Embryonic facial prominence (tissue), 1 donor: Measurements from ENCODE around the gene HPS5.

Source experiments
- DNase-seq: peaks from one replicate; pipeline ENCODE4 v3.0.0-alpha.2; 2016; ENCODE audit errors: extremely low spot score

Gene HPS5

DNA sequence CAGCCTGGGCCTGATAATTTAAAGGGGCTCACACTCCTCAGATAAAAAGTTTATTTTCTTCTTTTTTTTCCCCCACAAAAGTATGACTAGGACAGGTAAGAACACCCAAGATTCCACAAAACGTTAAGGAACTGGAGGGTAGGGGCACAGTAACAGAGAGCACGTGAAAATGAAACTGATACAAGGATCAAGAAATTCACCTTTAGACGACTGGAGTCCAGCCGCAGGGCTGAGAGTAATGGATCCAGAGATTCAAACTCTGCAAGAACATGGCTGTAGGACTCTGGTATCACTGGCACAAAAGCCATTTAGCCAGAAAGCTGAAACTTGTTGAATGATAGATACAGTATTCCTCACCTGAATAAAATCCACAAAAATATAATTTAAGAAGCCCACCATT is 4.4 kb downstream of the HPS5 start:
- no peak for DNase-seq

DNA sequence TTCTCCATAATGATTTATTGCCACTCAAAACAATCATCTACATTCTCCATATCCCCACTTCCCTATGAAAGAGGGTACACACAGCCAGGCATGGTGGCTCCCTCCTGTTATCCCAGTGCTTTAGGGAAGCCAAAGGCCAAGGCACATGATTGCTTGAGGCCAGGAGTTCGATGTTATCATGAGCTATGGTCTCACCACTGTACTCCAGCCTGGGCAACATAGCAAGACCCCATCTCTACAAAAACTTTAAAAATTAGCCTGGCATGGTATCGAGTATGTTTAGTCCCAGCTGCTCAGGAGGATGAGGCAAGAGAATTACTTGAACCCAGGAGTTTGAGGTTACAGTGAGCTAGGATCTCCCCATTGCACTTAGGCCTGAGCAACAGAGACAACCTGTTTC is 6.0 kb downstream of the HPS5 start:
- DNase-seq = no peak

DNA sequence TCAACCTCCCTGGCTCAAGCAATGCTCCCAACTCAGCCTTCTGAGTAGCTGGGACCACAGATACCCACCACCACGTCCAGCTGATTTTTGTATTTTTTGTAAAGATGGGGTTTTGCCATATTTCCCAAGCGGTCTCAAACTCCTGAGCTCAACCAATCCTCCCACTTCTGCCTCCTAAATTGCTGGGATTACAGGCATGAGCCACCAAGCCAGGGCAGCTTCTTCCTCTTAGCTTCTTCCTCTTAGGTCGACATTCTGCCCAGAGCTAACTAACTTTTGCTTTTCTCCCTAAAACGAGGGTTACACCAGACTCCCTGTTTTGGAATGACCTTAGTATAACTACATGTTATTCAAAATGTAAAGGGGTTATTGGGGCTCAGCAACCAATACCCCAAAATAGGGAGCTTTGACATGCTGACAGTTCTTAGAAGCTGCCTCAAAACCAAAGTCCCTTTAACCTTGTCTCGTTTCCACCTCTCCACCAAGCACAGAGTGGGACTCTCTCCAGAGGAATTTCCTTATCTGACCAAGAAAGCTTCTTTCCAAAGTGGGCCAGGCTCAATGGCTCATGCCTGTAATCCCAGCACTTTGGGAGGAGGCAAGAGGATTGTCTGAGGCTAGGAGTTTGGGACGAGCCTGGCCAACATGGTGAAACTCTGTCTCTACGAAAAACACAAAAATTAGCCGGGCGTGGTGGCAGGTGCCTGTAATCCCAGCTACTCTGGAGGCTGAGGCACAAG is 7.0 kb downstream of the HPS5 start:
- DNase-seq = no peak

DNA sequence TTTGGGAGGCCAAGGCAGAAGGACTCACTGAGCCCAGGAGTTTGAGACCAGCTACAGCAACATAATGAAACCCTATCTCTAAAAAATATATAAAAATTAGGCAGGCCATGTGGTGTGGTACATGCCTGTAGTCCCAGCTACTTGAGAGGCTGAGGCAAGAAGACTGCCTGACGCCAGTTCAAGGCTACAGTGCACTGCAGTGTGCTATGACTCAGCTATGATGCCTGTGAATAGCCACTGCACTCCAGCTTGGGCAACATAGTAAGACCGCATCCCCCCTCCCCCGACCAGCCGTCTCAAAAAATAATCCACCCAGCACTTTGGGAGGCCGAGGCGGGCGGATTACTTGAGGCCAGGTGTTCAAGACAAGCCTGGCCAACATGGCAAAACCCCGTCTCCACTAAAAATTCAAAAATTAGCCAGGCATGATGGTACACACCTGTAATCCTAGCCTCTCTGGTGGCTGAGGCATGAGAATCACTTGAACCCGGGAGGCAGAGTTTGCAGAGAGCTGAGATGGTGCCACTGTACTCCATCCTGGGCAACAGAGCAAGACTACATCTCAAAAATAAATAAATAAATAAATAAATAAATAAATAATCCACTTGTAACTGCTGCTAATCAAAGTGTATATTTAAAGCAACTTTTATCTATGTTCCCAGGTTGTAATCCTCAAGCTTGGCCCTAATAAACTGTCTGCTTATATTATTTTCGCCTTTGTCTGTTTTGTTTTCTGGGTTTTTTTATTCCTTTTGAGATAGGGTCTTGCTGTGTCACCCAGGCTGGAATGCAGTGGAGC is 7.8 kb downstream of the HPS5 start:
- no peak for DNase-seq

DNA sequence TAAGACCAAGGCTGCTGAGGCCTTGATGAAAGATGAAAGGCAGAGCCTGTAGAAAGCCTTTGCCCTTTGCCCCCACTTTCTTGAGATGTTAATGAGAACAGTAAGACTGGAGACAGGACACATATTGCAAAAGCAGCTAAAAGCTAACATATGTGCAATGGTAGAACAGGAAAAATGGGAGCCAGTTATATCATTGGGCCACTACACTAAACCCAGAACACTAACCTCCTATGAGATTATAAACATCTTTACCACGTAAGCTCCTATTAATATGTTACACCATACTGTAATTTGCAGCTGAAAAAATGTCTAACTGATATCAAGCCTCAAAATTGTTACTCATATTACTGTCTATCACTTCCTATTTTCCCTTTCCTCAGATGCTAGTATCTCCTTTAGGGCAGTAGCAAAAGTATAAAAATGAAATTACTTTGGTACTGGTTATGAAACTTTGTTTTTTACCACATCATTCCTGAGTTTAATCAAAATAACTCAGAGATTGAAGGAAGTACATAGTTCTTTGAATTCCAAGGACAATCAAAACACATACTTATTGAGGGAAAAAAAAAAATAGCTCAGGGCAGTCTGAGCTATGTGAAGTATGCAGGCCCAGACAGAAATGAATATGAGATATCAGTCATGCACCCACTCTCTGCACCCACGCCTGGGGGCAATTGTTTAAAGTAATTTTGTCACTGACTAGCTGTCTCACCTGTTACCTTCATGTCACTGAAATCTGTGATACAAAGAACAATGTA is 9.1 kb downstream of the HPS5 start:
- no peak for DNase-seq

DNA sequence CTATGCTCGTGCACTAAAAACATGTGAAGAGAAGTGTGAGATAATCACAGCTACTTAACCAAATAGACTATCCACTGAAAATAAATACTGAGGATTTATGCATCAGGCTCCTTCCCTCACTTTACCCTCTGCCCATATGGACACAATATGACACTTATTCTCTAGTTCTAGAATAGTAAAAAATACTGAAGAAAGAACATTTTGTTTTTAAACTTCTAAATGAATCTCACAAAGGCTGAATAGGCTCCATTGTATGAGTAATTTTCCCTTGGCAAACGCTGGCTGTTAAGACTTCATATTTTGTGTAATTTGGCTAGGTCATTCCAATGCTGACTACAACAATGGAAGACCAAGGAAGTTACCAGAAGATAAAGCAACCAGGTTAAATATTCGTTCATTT is 9.9 kb downstream of the HPS5 start:
- no peak for DNase-seq

DNA sequence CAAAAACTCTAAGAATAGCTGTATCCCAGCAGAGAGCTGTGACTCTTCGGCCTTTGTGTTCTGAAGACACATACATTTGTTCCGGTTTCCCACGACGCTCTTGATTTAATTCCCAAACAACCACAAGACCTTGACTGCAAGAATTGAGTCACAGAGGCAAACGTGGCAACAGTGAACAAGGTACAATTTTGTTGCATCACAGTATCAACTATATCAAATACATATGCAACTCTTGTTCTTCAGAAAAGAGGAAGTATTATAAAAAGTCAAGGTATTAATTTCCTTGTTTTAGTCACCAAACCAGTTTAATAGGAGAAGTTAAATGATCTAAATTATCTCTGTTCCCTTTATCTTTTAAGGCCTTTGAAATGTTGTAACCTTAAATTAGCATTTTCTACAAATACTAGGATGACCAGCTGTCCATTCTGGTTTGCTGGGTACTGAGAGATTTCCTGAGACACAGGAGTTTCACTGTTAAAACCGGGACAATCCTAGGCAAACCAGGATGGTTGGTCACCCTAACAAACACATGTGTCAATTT is 11.1 kb downstream of the HPS5 start:
- DNase-seq = no peak

DNA sequence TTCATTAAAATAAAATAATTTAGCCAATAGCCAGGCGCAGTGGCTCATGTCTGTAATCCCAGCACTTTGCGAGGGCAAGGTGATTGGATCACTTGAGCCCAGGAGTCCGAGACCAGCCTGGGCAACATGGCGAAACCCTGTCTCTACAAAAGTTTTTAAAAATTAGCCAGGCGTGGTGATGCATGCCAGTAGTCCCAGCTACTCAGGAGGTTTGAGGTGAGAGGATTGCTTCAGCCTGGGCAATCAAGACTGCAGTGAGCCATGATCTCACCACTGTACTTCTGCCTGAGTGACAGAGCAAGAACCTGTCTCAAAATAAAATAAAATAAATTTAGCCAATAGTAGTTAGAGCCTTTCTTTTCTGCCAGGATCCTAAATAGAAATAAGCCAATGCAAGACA is 12.2 kb downstream of the HPS5 start:
- no peak for DNase-seq

DNA sequence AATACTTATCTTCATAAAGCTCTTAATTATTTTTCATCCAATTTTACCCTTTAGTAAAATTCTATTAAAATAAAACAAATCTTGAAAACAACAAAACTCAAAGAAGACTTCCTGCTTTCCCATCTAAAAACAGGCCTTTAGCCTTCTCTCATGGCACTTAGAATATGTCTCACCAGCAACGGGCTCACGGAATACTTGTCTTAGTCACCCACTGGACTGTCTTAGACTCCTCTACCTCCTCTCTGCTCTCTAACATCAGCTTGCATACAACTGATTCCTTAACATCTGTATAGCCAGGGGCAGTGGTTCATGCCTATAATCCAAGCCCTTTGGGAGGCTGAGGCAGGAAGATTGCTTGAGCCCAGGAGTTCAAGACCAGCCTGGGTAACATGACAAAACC is 13.7 kb downstream of the HPS5 start:
- DNase-seq = no peak

DNA sequence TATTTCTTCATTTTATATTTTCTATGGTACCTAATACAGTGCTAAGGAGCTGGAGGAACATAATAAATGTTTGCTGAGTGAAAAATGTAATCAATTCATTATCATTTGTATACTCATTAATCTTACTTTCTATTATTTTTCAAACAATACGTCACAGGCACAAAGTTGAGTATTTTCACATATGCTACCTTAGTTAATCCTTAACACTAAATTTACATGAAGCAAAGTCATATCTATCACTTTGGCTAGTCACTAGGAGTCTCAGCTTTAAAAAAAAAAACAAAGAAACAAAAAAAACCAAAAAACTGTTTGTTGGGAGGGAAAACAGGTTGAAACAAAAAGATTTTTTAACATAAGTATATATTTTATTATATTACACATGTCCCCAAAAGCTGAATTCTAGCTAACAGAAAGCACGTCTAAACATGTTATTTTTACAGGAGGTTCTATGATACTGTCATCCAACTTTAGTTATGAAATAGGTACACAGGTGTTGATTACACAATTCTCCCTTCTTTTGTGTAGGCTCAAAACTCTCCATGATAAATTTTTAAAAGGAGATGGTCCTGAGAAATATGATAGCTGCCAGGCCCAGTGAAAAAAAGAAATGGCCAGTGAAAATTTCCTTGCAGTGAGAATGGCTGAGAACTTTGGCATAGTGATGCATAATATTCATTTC is 14.3 kb downstream of the HPS5 start:
- no peak for DNase-seq

DNA sequence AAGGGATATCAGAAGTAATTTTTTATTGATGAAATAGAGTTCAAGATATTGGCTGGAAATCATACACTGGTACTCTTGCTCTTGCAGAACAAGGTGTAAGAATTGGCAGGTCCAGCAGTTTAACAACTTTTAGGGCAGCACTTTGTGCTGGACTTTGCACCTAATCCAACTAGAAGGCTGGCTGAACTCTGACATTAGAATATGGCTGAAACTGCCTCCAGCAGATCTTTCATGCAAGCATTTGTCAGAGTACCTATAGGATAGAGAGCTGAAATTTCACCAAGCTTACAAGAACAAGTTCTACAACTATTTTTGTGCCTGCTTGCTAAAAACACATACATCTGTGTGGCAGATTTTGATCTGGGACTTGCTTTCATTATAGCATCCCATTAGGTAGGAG is 17.2 kb downstream of the HPS5 start:
- no peak for DNase-seq

DNA sequence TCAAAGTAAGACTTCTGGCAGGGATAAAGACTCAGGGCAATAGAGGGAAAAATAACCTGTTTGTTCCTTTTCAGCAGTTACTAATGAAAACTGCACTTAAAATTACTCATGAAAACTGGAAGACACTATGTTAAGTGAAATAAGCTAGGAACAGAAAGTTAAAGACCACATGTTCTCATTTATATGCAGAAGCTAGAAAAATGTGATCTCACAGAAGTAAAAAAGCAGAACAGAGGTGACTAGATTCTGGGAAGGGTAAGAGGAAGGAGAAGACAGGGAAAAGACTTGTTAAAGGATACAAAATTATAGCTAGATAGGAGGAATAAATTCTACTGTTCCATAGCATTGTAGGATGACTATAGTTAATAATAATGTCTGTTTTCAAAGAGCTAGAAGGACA is 22.2 kb downstream of the HPS5 start:
- no peak for DNase-seq

DNA sequence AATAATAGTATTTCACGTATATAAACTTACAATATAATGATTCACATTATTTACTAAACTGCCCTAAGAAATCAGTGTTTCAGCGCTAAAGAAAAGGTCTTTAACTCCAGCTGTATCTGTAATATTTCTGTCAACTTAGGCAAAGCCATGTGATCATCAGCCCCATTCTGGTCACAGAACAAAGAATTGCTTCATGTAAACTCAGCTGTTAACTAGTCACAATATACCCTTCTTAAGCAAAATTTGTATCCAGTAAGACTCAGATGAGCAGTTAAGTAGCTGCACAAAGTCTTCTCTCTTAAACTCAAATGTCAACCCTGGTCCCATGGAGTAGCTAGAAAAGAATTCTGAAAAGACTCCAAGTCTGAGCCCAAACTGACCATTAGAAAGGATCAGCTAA is 26.6 kb downstream of the HPS5 start:
- DNase-seq = no peak

DNA sequence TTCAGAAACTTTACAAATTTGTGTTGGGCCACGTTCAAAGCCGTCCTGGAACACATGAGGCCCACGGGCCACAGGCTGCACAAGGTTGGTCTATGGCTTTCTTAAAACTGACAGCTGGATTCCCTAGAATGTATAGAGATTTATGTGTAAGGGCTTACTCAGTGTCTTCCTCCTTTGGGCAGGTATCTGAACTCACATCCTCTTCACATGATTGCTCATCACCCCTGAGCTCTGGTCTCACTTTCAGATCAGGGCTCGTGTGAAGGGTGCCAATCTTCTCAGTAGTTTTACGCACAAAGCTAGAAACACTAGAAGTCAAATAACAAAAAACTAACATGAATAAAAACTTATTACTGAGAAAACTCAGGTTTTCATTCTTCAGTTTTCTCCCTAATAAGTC is 27.1 kb downstream of the HPS5 start:
- no peak for DNase-seq

DNA sequence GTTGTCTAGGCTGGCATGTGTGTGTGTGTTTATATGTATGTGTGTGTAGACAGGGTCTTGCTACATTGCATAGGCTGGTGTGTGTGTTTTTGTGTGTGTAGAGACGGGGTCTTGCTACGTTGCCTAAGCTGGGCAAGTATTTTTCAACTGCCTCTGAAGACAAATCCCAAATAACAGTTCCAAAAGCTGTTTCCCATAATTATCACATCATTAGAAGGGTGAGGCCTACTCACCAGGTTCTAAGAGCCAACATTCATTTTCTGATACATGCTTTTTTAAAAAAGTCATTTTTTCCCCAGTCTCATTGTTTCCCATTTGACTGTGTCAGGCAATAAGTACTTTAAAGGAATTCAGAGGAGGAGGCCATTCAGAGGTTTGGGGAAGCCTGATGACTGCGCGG is 33.0 kb downstream of the HPS5 start:
- DNase-seq = no peak

DNA sequence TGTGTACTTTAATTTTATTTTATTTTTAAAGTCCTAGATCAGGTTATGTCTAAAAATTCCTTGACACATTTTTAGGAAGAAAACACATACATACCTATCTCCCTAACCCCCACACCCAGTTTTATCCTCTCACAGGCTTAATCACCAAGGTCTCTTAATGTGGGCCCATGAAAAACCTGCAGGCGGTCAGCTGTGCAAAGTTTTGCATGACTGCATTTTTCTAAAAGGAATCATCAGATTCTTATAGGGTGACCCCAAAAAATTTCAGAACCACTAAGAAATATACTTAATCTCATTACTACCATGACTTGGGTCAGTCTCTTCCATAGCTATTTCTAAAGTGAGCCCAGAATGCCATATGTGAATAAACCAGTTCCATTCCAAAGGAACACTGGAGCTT is 36.1 kb downstream of the HPS5 start:
- no peak for DNase-seq

DNA sequence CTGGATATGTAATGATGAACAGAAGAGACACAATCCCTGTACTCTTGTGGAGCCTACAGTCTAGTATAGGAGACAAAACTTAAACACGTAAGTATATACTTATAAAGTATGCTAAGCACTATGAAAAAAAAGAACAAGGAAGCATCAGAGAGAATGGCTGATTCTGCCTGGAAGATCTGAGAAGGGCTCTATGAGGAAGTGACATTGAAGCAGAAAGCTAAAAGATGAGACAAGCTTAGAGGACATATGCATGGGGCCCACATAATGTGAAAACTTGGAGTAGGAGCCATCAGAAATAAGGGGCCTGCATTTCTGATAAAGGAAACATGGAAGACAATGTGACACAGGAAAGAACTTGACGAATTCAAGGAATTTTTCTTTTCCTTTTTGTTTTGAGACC is 39.3 kb downstream of the HPS5 start:
- DNase-seq = no peak

DNA sequence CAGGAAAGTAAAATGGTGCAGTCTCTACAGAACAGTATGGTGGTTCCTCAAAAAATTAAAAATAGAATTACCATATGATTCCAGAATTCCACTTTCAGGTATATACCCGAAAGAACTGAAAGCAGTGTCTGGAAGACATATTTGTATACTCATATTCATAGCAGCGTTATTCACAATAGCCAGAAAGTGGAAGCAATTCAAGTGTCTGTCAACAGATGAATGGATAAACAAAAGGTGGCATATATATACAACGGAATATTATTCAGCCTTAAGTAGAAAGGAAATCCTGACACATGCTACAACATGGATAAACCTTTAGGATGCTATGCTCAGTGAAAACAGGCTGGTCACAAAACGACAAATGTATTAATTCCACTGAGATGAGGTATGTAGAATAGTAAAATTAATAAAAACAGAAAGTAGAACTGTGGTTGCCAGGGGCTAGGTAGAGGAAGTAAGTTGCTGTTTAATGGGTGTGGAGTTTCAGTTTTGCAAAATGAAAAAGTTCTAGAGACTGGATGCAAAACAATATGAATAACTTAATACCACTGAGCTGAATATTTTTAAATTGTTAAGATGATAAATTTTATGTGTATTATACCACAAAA is 41.4 kb downstream of the HPS5 start:
- DNase-seq = no peak

DNA sequence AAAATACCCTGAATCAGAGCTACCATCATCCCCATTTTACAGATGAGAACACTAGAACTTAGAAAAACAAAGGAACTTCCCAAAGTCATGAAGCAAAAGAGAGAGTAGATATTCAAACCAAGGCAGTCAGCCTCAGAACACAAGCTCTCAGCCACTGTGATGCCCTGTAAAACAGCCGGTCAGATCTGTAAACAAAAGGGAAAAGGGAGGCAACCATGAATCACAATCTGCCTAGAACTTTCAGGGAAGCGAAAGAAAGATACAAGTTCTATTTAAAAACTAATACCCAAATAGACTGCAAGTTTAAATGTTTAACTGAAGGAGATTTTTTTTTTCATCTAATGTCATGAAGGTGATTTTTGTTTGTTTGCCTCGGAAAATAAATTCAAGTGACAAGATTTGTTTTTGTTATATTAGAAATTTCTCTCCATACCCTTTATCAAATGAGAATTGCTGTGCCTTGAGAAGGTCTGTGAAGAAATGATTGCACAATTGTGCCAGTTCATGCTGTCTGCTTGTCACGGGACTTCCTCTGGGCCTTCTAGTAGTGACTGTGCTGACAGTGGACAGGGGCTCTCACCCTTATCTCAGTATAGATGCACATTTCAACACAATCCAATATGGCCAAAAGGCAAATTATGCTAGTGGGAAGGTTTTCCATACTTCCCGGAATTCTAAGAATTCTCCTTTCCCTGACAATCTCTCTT is 44.2 kb downstream of the HPS5 start:
- no peak for DNase-seq

DNA sequence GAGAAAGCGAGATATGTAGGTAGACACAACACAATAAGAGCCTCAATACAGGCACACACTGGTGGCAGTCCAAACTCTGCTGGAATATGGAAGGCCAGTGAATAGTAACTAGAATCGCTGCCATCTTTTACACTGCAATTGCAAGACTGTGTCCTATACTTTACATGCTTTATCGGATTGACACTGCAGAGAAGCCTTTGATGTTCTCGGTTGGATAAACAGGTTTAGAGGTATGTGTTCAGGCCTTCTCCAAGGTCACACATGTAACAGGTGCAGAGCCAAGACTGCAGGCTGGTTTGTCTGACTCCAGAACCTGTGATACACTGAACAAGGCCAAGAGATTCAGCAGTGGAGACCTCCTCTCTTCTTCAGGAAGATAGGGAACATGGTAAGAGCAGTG is 50.7 kb downstream of the HPS5 start:
- no peak for DNase-seq

DNA sequence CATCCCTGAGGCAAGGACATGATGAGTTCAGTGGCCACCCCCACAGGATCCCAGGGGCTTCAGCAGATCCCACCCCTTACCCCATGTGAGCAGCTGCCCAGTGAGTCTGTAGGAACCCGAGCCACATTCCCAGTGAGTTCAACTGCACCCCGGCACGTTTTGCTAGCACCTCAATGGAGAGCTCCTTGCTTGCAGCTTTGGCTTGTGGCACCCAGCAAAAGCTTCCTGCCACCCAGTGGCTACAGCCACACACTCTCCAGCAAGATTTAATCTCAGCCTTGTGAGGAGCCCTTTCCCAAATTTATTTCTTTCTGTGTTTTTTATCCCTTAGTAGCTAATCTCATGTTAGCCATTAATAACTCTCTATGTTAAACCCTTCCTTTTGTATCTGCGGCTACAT is 51.8 kb downstream of the HPS5 start:
- DNase-seq = no peak
